ENCODE data around the gene PACSIN2.

PACSIN2 gene

GRCh38 chr22:42830161-42830560 is 184.8 kb downstream of the PACSIN2 start:
- Histone ChIP-seq H3K79me2 (ENCODE audit: control insufficient read depth, low read length) (no peaks in the 10 kb centered on the region), H3K27me3 (ENCODE audit: control insufficient read depth, low read length) (no peaks in the 10 kb centered on the region), H4K20me1 (ENCODE audit: control insufficient read depth, insufficient read depth, low read depth, low read length) (no peaks in the 10 kb centered on the region), H3K9me2 (replicated peaks; ENCODE audit: control insufficient read depth, low read length) (no peaks in the 10 kb centered on the region), H3K4me1 (ENCODE audit: control insufficient read depth, low read length) (no peaks in the 10 kb centered on the region), H3K4me2 (ENCODE audit: low read length) (no peak overlapping the region), H3K9me3 (ENCODE audit: control insufficient read depth, insufficient read depth, low read length) (no peaks in the 10 kb centered on the region), H3K27ac (ENCODE audit: low read depth, low read length) (no peak overlapping the region), H3F3A (ENCODE audit: control insufficient read depth, insufficient read depth) (no peaks in the 10 kb centered on the region), H3K36me3 (ENCODE audit: control insufficient read depth, low read length) (no peaks in the 10 kb centered on the region; the same call in 1 of the 2 replicates), H3K4me3 (ENCODE audit: low read length) (no peak overlapping the region)
- no peak for TF ChIP-seq EZH2phosphoT487 (IDR thresholded peaks at IDR 0.05; ENCODE audit: borderline replicate concordance, low read length)
- no peak for TF ChIP-seq CTCF (IDR thresholded peaks at IDR 0.05; ENCODE audit: low read depth, low read length, poor library complexity, severe bottlenecking)

- Histone ChIP-seq H3K79me2 (ENCODE audit: control insufficient read depth, low read length) (no peaks in the 10 kb centered on the region), H3K4me1 (ENCODE audit: control insufficient read depth, low read length) (no peaks in the 10 kb centered on the region), H4K20me1 (ENCODE audit: control insufficient read depth, insufficient read depth, low read depth, low read length) (no peaks in the 10 kb centered on the region), H3K9me2 (replicated peaks; ENCODE audit: control insufficient read depth, low read length) (no peaks in the 10 kb centered on the region), H3K36me3 (ENCODE audit: control insufficient read depth, low read length) (no peaks in the 10 kb centered on the region), H3K27me3 (ENCODE audit: control insufficient read depth, low read length) (no peaks in the 10 kb centered on the region), H3K9me3 (ENCODE audit: control insufficient read depth, insufficient read depth, low read length) (no peaks in the 10 kb centered on the region), H3K4me3 (ENCODE audit: low read length) (no peak overlapping the region), H3K27ac (ENCODE audit: low read depth, low read length) (no peak overlapping the region), H3F3A (ENCODE audit: control insufficient read depth, insufficient read depth) (no peaks in the 10 kb centered on the region), H3K4me2 (ENCODE audit: low read length) (no peak overlapping the region)
- TF ChIP-seq EZH2phosphoT487 (IDR thresholded peaks at IDR 0.05; ENCODE audit: borderline replicate concordance, low read length) (no peak), CTCF (IDR thresholded peaks at IDR 0.05; ENCODE audit: low read depth, low read length, poor library complexity, severe bottlenecking) (no peak)
These were observed 185.6 kb downstream of the PACSIN2 start for GRCh38 chr22:42829302-42829701.

- no peaks in the 10 kb centered on the region for H3F3A ChIP-seq (ENCODE audit: control insufficient read depth, insufficient read depth)
- no peak overlapping the region for H3K27ac ChIP-seq (ENCODE audit: low read depth, low read length)
- H3K4me2 ChIP-seq (ENCODE audit: low read length), result no peak overlapping the region
- no peaks in the 10 kb centered on the region for H3K36me3 ChIP-seq (ENCODE audit: control insufficient read depth, low read length)
- TF ChIP-seq CTCF (IDR thresholded peaks at IDR 0.05; ENCODE audit: low read depth, low read length, poor library complexity, severe bottlenecking) (no peak), EZH2phosphoT487 (IDR thresholded peaks at IDR 0.05; ENCODE audit: borderline replicate concordance, low read length) (no peak)
- no peaks in the 10 kb centered on the region for H3K79me2 ChIP-seq (ENCODE audit: control insufficient read depth, low read length)
- H4K20me1 ChIP-seq (ENCODE audit: control insufficient read depth, insufficient read depth, low read depth, low read length), result no peaks in the 10 kb centered on the region
- peaks cover 12% of the 10 kb centered on the region for H3K4me1 ChIP-seq (ENCODE audit: control insufficient read depth, low read length)
- no peaks in the 10 kb centered on the region for H3K9me3 ChIP-seq (ENCODE audit: control insufficient read depth, insufficient read depth, low read length)
- H3K4me3 ChIP-seq (ENCODE audit: low read length), result no peak overlapping the region
- H3K9me2 ChIP-seq (replicated peaks; ENCODE audit: control insufficient read depth, low read length), result no peaks in the 10 kb centered on the region
- H3K27me3 ChIP-seq (ENCODE audit: control insufficient read depth, low read length), result no peaks in the 10 kb centered on the region
These were observed 189.2 kb downstream of the PACSIN2 start for GRCh38 chr22:42825796-42826195.

GRCh38 chr22:42821386-42821785 is 193.6 kb downstream of the PACSIN2 start:
- Histone ChIP-seq H3K27me3 (ENCODE audit: control insufficient read depth, low read length) (no peaks in the 10 kb centered on the region), H3K9me3 (ENCODE audit: control insufficient read depth, insufficient read depth, low read length) (no peaks in the 10 kb centered on the region)

More at GRCh38 chr22:42821386-42821785, 193.6 kb downstream of the PACSIN2 start:
- H3K4me1 ChIP-seq (ENCODE audit: control insufficient read depth, low read length), result peaks cover 12% of the 10 kb centered on the region
- no peaks in the 10 kb centered on the region for H4K20me1 ChIP-seq (ENCODE audit: control insufficient read depth, insufficient read depth, low read depth, low read length)
- no peaks in the 10 kb centered on the region for H3K79me2 ChIP-seq (ENCODE audit: control insufficient read depth, low read length)
- H3K27ac ChIP-seq (ENCODE audit: low read depth, low read length), result no peak overlapping the region
- H3K36me3 ChIP-seq (ENCODE audit: control insufficient read depth, low read length), result no peaks in the 10 kb centered on the region
- no peak for TF ChIP-seq CTCF (IDR thresholded peaks at IDR 0.05; ENCODE audit: low read depth, low read length, poor library complexity, severe bottlenecking)
- no peak for TF ChIP-seq EZH2phosphoT487 (IDR thresholded peaks at IDR 0.05; ENCODE audit: borderline replicate concordance, low read length)
- H3F3A ChIP-seq (ENCODE audit: control insufficient read depth, insufficient read depth), result no peaks in the 10 kb centered on the region
- H3K4me2 ChIP-seq (ENCODE audit: low read length), result no peak overlapping the region
- H3K9me2 ChIP-seq (replicated peaks; ENCODE audit: control insufficient read depth, low read length), result no peaks in the 10 kb centered on the region
- H3K4me3 ChIP-seq (ENCODE audit: low read length), result no peak overlapping the region

Data from DOHH2 (cell line).